HG03139 (cell line): ENCODE data around the gene RNASE3.
"Not testable (repeated sequence)": the region's sequence is repeated elsewhere in the genome, so short reads cannot be mapped to it uniquely, and the experiment has no call there.

Source experiments
- ATAC-seq: cut with Tn5 transposase; IDR thresholded peaks from one replicate; pipeline ENCODE4 v1.9.1; 2021; ENCODE audit not compliant: unreplicated experiment

The RNASE3 gene

DNA sequence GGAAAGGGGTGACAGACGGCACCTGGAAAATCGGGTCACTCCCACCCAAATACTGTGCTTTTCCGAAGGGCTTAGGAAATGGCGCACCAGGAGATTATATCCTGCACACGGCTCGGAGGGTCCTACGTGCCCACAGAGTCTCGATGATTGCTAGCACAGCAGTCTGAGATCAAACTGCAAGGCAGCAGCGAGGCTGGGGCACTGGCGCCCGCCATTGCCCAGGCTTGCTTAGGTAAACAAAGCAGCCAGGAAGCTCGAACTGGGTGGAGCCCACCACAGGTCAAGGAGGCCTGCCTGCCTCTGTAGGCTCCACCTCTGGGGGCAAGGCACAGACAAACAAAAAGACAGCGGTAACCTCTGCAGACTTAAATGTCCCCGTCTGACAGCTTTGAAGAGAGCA is 19.6 kb downstream of the RNASE3 start:
- not testable (repeated sequence) for ATAC-seq

DNA sequence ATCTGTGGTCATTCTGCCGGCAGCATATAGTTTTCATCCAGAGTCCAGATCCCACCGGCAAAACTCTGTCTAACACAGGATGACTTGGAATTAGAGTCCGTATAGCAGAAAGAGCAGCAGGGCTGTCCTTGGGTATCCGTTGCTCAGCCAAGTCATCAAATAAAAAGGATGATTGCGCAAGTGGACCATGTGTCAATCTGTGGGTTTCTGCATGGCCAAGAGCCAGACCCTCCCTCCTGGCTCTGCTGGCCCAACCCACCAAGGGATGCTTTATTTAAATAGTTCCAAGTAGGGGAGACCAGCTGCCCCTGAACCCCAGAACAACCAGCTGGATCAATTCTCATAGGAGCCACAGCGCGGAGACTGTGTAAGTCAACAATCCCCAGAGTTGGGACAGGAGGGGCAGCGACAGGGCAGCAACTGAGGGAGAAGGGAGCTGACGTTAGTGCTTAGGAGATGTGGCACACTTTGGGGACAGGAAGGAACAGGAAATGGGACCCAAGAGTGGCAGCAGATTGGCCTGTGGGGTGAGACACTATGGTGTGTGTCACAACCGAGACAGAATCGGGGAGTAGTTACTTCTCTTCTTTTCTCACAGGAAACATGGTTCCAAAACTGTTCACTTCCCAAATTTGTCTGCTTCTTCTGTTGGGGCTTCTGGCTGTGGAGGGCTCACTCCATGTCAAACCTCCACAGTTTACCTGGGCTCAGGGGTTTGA is 28.0 kb downstream of the RNASE3 start:
- ATAC-seq: not testable (repeated sequence)

DNA sequence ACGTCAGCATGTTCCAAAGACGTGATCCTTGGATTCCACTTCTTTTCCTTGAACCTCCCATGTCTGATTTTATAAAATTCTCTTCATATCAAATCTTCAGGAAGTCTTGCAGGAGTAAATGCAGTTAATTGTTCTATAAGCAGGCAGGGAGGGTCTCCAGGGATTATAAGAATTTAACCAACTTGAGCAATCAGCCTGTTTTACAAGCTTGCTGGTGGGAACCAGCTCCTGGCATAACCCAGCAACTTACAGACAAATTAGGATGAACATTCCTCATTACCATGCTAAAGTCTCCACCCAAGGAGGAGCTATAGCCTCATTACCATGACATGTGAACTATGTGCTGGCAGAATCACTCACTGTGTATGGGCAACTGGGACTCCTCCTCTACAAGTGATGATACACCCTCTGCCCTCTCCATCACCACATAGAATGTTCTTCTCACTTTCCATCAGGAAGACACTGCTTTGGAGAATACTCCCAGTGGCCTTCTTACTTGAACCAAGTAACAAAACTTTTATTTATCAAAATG is 32.6 kb downstream of the RNASE3 start:
- not testable (repeated sequence) for ATAC-seq

DNA sequence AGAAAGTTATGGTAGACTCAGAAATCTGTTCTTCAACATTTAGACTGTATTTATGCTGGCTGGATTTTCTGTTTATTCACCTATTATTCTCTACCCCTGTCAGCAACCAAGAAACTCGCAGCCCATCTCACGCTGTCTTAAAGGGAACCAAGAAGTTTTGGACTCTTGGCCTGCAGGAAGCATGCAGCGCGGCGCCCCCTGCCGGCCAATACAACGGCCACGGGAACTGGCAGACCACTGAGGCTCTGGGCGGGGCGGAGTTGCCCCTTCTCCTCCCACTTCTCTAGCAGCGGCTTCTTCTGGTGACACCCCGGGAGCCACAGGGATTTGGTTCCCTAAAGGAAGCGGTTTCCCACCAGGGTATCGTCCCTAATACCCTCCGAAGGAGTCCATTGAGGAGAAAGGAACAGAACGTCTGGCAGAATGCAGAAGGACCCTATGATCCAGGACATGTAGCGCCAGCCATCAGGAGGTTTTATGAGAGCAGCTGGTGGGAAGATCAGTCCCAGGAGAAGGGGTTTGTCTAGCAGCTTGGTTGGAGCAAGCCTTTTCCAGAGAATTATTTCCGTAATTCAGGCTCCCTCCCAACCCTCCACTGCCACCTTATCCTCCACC is 43.1 kb downstream of the RNASE3 start:
- ATAC-seq: no peak

DNA sequence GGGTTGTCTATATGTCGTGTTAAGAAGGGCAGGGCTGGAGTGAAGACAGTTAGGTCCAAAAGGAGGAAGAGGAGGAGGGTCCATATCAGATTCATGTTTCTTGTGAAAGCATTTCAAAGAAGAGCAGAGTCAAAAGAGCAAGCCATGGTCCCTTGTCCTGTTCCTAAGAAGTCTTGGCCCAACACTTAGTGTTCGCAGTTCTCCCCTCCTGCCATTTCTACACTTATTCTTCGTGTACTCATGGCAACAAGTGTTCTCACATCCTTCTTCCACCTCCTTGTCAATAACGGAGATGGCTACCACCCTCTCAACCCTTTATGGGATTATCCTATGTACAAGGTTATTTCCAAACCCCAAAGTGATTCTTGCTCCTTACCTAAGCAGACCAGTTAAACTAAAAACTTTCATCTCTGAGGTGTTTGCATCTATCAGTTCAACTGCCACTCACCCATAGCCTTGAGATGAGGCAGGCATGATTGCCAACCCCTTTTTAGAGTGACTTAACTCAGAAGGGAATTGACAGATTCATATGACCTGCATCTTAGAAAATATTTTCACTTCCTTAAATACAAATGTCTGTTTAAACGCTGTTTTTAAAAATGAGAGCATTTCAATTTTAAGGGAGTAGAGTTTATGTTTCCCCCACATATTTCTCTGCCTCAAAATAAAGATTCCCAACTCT is 44.3 kb downstream of the RNASE3 start:
- no peak for ATAC-seq
